ENCODE measurements around the gene MAP3K20. TPM values are rescaled to one million over a fixed set of nuclear protein-coding genes. Genes with fewer than 3 reads are reported as not detected.
"Not testable (repeated sequence)": the region's sequence is repeated elsewhere in the genome, so short reads cannot be mapped to it uniquely, and the experiment has no call there.

MAP3K20 gene
- polyA plus RNA-seq, 3 donors = 21.4 to 25.4 (median 22.9) TPM

- no peak for DNase-seq
Measured at GRCh38 chr2:173271825-173272224, 196.2 kb downstream of the MAP3K20 start.

GRCh38 chr2:173272849-173273248, 197.2 kb downstream of the MAP3K20 start:
- DNase-seq = no peak

- DNase-seq = no peak
Measured at GRCh38 chr2:173278794-173279526, 203.3 kb downstream of the MAP3K20 start.

- no peak for DNase-seq
Measured at GRCh38 chr2:173279527-173279868, 203.9 kb downstream of the MAP3K20 start.

- no peak for DNase-seq
Measured at GRCh38 chr2:173280853-173281252, 205.2 kb downstream of the MAP3K20 start.

GRCh38 chr2:173281898-173282297, 206.3 kb downstream of the MAP3K20 start:
- not testable (repeated sequence) for DNase-seq

- no peak for DNase-seq
Measured at GRCh38 chr2:173282795-173283545, 207.3 kb downstream of the MAP3K20 start.

- DNase-seq = no peak
Measured at GRCh38 chr2:173286153-173286809, 210.6 kb downstream of the MAP3K20 start.

- no peak for DNase-seq
Measured at GRCh38 chr2:173287594-173287993, 211.9 kb downstream of the MAP3K20 start.

- no peak for DNase-seq
Measured at GRCh38 chr2:173288561-173288960, 212.9 kb downstream of the MAP3K20 start.

- no peak for DNase-seq
Measured at GRCh38 chr2:173290046-173290445, 214.4 kb downstream of the MAP3K20 start.

GRCh38 chr2:173290518-173290917, 214.9 kb downstream of the MAP3K20 start:
- no peak for DNase-seq

GRCh38 chr2:173291412-173291811, 215.8 kb downstream of the MAP3K20 start:
- DNase-seq = no peak

GRCh38 chr2:173296235-173296634, 220.6 kb downstream of the MAP3K20 start:
- no peak for DNase-seq

- DNase-seq = no peak
Measured at GRCh38 chr2:173298536-173299097, 223.0 kb downstream of the MAP3K20 start.

- no peak for DNase-seq
Measured at GRCh38 chr2:173299764-173300163, 224.1 kb downstream of the MAP3K20 start.

GRCh38 chr2:173300458-173300857, 224.8 kb downstream of the MAP3K20 start:
- DNase-seq = no peak

GRCh38 chr2:173301549-173301948, 225.9 kb downstream of the MAP3K20 start:
- DNase-seq = not testable (repeated sequence)

- no peak for DNase-seq
Measured at GRCh38 chr2:173305303-173305702, 229.7 kb downstream of the MAP3K20 start.

- no peak for DNase-seq
Measured at GRCh38 chr2:173307293-173307692, 231.6 kb downstream of the MAP3K20 start.

- not testable (repeated sequence) for DNase-seq
Measured at GRCh38 chr2:173309370-173309769, 233.7 kb downstream of the MAP3K20 start.

GRCh38 chr2:173311844-173312606, 236.4 kb downstream of the MAP3K20 start:
- no peak for DNase-seq
